ENCODE data around the gene MICAL3.

- TF ChIP-seq CTCF (IDR thresholded peaks at IDR 0.05 in 2 of 3, conservative IDR thresholded peaks at IDR 0.05 in 1 of 3; ENCODE audit: insufficient read depth in 2 of 3, low read depth in 1 of 3, low read length in 3 of 3) (no peak), ESRRA (IDR thresholded peaks at IDR 0.05; ENCODE audit: borderline replicate concordance, low read depth) (no peak), EZH2 (IDR thresholded peaks at IDR 0.05; ENCODE audit: borderline replicate concordance, low read depth, low read length) (no peak), HDGF (IDR thresholded peaks at IDR 0.05) (no peak), NONO (IDR thresholded peaks at IDR 0.05; ENCODE audit: low read depth in 2 of 2, low read length in 1 of 2) (no peak), ZNF232 (CRISPR knock-in tag; IDR thresholded peaks at IDR 0.05) (no peak), EP300 (IDR thresholded peaks at IDR 0.05; ENCODE audit: low read length) (no peak), FOXM1 (IDR thresholded peaks at IDR 0.05; ENCODE audit: low read depth) (no peak), FOXM1 (CRISPR knock-in tag; IDR thresholded peaks at IDR 0.05; ENCODE audit: low read depth) (no peak), PHB (CRISPR knock-in tag; IDR thresholded peaks at IDR 0.05) (no peak), CBFB (CRISPR knock-in tag; IDR thresholded peaks at IDR 0.05) (no peak), ARHGAP35 (IDR thresholded peaks at IDR 0.05; ENCODE audit: partially characterized antibody) (no peak), BRCA1 (IDR thresholded peaks at IDR 0.05) (no peak), BRCA1 (CRISPR knock-in tag; IDR thresholded peaks at IDR 0.05) (no peak), ASH1L (IDR thresholded peaks at IDR 0.05; ENCODE audit: borderline replicate concordance, low read depth, partially characterized antibody) (no peak)
Observed at GRCh38 chr22:17783312-17783711, 241.0 kb downstream of the MICAL3 start.

Data from K562 (cell line).